ENCODE results near the gene NPW. TPM values are rescaled to one million over a fixed set of nuclear protein-coding genes. Genes with fewer than 3 reads are reported as not detected.

Gene NPW
- polyA plus RNA-seq, 1 donor (not counting 4 experiments of a cell fraction or from before 2014, with no cell fraction given), result not detected

DNA sequence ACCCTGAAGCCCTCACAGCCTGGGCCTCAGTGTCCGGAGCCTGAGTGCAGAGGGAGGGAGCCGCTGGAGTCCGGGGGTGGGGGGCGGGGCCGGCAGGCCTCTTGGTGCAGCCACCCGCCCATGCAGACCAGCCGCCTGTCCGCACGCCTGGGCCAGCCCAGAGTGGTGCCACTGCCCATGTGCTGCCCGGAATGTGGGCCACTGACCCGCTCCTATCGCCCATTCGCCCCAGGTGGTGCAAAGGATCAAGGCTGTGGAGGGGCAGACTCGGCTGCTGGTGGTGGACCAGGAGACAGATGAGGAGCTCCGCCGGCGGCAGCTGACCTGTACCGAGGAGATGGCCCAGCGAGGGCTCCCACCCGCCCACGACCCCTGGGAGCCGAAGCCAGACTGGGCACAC, 9.8 kb downstream of the NPW start:
- no peak overlapping the region for H3K27ac ChIP-seq (ENCODE audit: control insufficient read depth, insufficient read depth, low read length)

GRCh38 chr16:2030036-2030435, 10.5 kb downstream of the NPW start:
- Histone ChIP-seq H4K20me1 (ENCODE audit: control insufficient read depth, extremely low read depth, insufficient read depth, low read length) (no peaks in the 10 kb centered on the region), H3K9me3 (ENCODE audit: control insufficient read depth, low read depth, low read length) (no peaks in the 10 kb centered on the region), H3K9me1 (ENCODE audit: control insufficient read depth, extremely low read depth, insufficient read depth, low read length) (no peaks in the 10 kb centered on the region), H3K27ac (ENCODE audit: control insufficient read depth, insufficient read depth, low read length) (no peak overlapping the region), H3K79me2 (ENCODE audit: control insufficient read depth, insufficient read depth, low read length) (no peaks in the 10 kb centered on the region), H3K9ac (ENCODE audit: control insufficient read depth, extremely low read depth, insufficient read depth, low read length) (no peak overlapping the region), H2AFZ (ENCODE audit: control insufficient read depth, low read length) (no peak overlapping the region), H3K4me2 (ENCODE audit: control insufficient read depth, extremely low read depth, insufficient read depth, low read depth, low read length) (no peak overlapping the region), H3K27me3 (ENCODE audit: control insufficient read depth, extremely low read depth, insufficient read depth, low read length) (no peaks in the 10 kb centered on the region), H3K4me1 (ENCODE audit: control insufficient read depth, extremely low read depth, insufficient read depth, low read length) (peaks cover 15% of the 10 kb centered on the region), H3K4me3 (ENCODE audit: control insufficient read depth in 2 of 3, extremely low read depth in 1 of 3, insufficient read depth in 2 of 3, low read depth in 1 of 3, low read length in 3 of 3) (no peak overlapping the region), H3K36me3 (ENCODE audit: control insufficient read depth in 2 of 2, extremely low read depth in 1 of 2, insufficient read depth in 2 of 2, low read length in 2 of 2) (no peaks in the 10 kb centered on the region)
- TF ChIP-seq EZH2 (IDR thresholded peaks at IDR 0.05; ENCODE audit: low read length), result no peak
- TF ChIP-seq, protein P1, sequence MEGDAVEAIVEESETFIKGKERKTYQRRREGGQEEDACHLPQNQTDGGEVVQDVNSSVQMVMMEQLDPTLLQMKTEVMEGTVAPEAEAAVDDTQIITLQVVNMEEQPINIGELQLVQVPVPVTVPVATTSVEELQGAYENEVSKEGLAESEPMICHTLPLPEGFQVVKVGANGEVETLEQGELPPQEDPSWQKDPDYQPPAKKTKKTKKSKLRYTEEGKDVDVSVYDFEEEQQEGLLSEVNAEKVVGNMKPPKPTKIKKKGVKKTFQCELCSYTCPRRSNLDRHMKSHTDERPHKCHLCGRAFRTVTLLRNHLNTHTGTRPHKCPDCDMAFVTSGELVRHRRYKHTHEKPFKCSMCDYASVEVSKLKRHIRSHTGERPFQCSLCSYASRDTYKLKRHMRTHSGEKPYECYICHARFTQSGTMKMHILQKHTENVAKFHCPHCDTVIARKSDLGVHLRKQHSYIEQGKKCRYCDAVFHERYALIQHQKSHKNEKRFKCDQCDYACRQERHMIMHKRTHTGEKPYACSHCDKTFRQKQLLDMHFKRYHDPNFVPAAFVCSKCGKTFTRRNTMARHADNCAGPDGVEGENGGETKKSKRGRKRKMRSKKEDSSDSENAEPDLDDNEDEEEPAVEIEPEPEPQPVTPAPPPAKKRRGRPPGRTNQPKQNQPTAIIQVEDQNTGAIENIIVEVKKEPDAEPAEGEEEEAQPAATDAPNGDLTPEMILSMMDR (optimal IDR thresholded peaks at IDR 0.05 in 1 of 3, IDR thresholded peaks at IDR 0.05 in 1 of 3, conservative IDR thresholded peaks at IDR 0.05 in 1 of 3; ENCODE audit: extremely low read depth in 1 of 3, insufficient read depth in 2 of 3, low read length in 3 of 3), result no peak
- FAIRE-seq, result no peak
- dilution Hi-C loops (cut with MboI; ENCODE audit: extremely low pct_ligation_motif_present, low sequenced_read_pairs), result no loop called here
- DNase-seq (ENCODE audit: low read depth, low spot score), result no peak

More for the DNA sequence above, 9.8 kb downstream of the NPW start:
- no peak for TF ChIP-seq EZH2 (IDR thresholded peaks at IDR 0.05; ENCODE audit: low read length)
- TF ChIP-seq, protein P1 (optimal IDR thresholded peaks at IDR 0.05 in 1 of 3, IDR thresholded peaks at IDR 0.05 in 1 of 3, conservative IDR thresholded peaks at IDR 0.05 in 1 of 3; ENCODE audit: extremely low read depth in 1 of 3, insufficient read depth in 2 of 3, low read length in 3 of 3), result no peak
- H3K36me3 ChIP-seq (ENCODE audit: control insufficient read depth in 2 of 2, extremely low read depth in 1 of 2, insufficient read depth in 2 of 2, low read length in 2 of 2), result no peaks in the 10 kb centered on the region
- H3K79me2 ChIP-seq (ENCODE audit: control insufficient read depth, insufficient read depth, low read length), result no peaks in the 10 kb centered on the region
- no peaks in the 10 kb centered on the region for H3K9me3 ChIP-seq (ENCODE audit: control insufficient read depth, low read depth, low read length)
- H3K4me2 ChIP-seq (ENCODE audit: control insufficient read depth, extremely low read depth, insufficient read depth, low read depth, low read length), result no peak overlapping the region
- dilution Hi-C loops (cut with MboI; ENCODE audit: extremely low pct_ligation_motif_present, low sequenced_read_pairs), result no loop called here
- H3K9me1 ChIP-seq (ENCODE audit: control insufficient read depth, extremely low read depth, insufficient read depth, low read length), result no peaks in the 10 kb centered on the region
- no peak overlapping the region for H3K4me3 ChIP-seq (ENCODE audit: control insufficient read depth in 2 of 3, extremely low read depth in 1 of 3, insufficient read depth in 2 of 3, low read depth in 1 of 3, low read length in 3 of 3)
- H3K27me3 ChIP-seq (ENCODE audit: control insufficient read depth, extremely low read depth, insufficient read depth, low read length), result no peaks in the 10 kb centered on the region
- H2AFZ ChIP-seq (ENCODE audit: control insufficient read depth, low read length), result no peak overlapping the region
- H3K4me1 ChIP-seq (ENCODE audit: control insufficient read depth, extremely low read depth, insufficient read depth, low read length), result peaks cover 15% of the 10 kb centered on the region
- DNase-seq (ENCODE audit: low read depth, low spot score) (no peak), FAIRE-seq (no peak)
- H4K20me1 ChIP-seq (ENCODE audit: control insufficient read depth, extremely low read depth, insufficient read depth, low read length), result no peaks in the 10 kb centered on the region
- H3K9ac ChIP-seq (ENCODE audit: control insufficient read depth, extremely low read depth, insufficient read depth, low read length), result no peak overlapping the region

Data from keratinocyte (primary cell).